ENCODE results near the gene KCNMB1.

KCNMB1 gene

GRCh38 chr5:170380361-170380951, 8.7 kb downstream of the KCNMB1 start:
- in situ Hi-C loops (cut with HindIII; ENCODE audit: low sequenced_read_pairs): no loop called here

GRCh38 chr5:170378740-170379139, 10.4 kb downstream of the KCNMB1 start:
- in situ Hi-C loops (cut with HindIII; ENCODE audit: low sequenced_read_pairs): loop anchor here (10.0 kb wide), 1 partner anchor 124 kb away; no protein-coding TSS in a partner anchor

GRCh38 chr5:170377027-170377426, 12.1 kb downstream of the KCNMB1 start:
- in situ Hi-C loops (cut with HindIII; ENCODE audit: low sequenced_read_pairs): loop anchor here (10.0 kb wide), 1 partner anchor 122 kb away; no protein-coding TSS in a partner anchor

GRCh38 chr5:170376526-170376925, 12.6 kb downstream of the KCNMB1 start:
- in situ Hi-C loops (cut with HindIII; ENCODE audit: low sequenced_read_pairs): loop anchor here (10.0 kb wide), 1 partner anchor 122 kb away; no protein-coding TSS in a partner anchor

- in situ Hi-C loops (cut with HindIII; ENCODE audit: low sequenced_read_pairs): loop anchor here (10.0 kb wide), 1 partner anchor 120 kb away; no protein-coding TSS in a partner anchor
Observed at GRCh38 chr5:170375283-170375682, 13.9 kb downstream of the KCNMB1 start.

- in situ Hi-C loops (cut with HindIII; ENCODE audit: low sequenced_read_pairs): loop anchor here (5.0 to 10.0 kb wide), 2 partner anchors 34 to 118 kb away; no protein-coding TSS in a partner anchor
Observed at GRCh38 chr5:170372971-170373370, 16.2 kb downstream of the KCNMB1 start.

- in situ Hi-C loops (cut with HindIII; ENCODE audit: low sequenced_read_pairs): no loop called here
Observed at GRCh38 chr5:170368586-170368985, 20.6 kb downstream of the KCNMB1 start.

GRCh38 chr5:170366276-170366675, 22.9 kb downstream of the KCNMB1 start:
- in situ Hi-C loops (cut with HindIII; ENCODE audit: low sequenced_read_pairs): no loop called here

GRCh38 chr5:170365831-170366230, 23.3 kb downstream of the KCNMB1 start:
- in situ Hi-C loops (cut with HindIII; ENCODE audit: low sequenced_read_pairs): no loop called here

- in situ Hi-C loops (cut with HindIII; ENCODE audit: low sequenced_read_pairs): no loop called here
Observed at GRCh38 chr5:170365011-170365410, 24.2 kb downstream of the KCNMB1 start.

GRCh38 chr5:170363671-170364070, 25.5 kb downstream of the KCNMB1 start:
- in situ Hi-C loops (cut with HindIII; ENCODE audit: low sequenced_read_pairs): no loop called here

GRCh38 chr5:170362656-170363055, 26.5 kb downstream of the KCNMB1 start:
- in situ Hi-C loops (cut with HindIII; ENCODE audit: low sequenced_read_pairs): no loop called here

GRCh38 chr5:170362102-170362501, 27.1 kb downstream of the KCNMB1 start:
- in situ Hi-C loops (cut with HindIII; ENCODE audit: low sequenced_read_pairs): no loop called here

- in situ Hi-C loops (cut with HindIII; ENCODE audit: low sequenced_read_pairs): no loop called here
Observed at GRCh38 chr5:170361616-170362015, 27.6 kb downstream of the KCNMB1 start.

GRCh38 chr5:170361116-170361515, 28.1 kb downstream of the KCNMB1 start:
- in situ Hi-C loops (cut with HindIII; ENCODE audit: low sequenced_read_pairs): no loop called here

- in situ Hi-C loops (cut with HindIII; ENCODE audit: low sequenced_read_pairs): no loop called here
Observed at GRCh38 chr5:170360709-170361108, 28.5 kb downstream of the KCNMB1 start.

GRCh38 chr5:170357955-170358444, 31.2 kb downstream of the KCNMB1 start:
- in situ Hi-C loops (cut with HindIII; ENCODE audit: low sequenced_read_pairs): no loop called here

GRCh38 chr5:170355601-170356098, 33.5 kb downstream of the KCNMB1 start:
- in situ Hi-C loops (cut with HindIII; ENCODE audit: low sequenced_read_pairs): no loop called here

GRCh38 chr5:170353961-170354360, 35.2 kb downstream of the KCNMB1 start:
- in situ Hi-C loops (cut with HindIII; ENCODE audit: low sequenced_read_pairs): no loop called here

- in situ Hi-C loops (cut with HindIII; ENCODE audit: low sequenced_read_pairs): no loop called here
Observed at GRCh38 chr5:170353011-170353761, 36.0 kb downstream of the KCNMB1 start.

GRCh38 chr5:170348137-170348633, 41.0 kb downstream of the KCNMB1 start:
- in situ Hi-C loops (cut with HindIII; ENCODE audit: low sequenced_read_pairs): no loop called here
